Activated naive CD4-positive, alpha-beta T cell treated with Interleukin-2 at 50 U/mL for 16 hours (primary cell): Measurements from ENCODE around the gene ATP2B1.
"Not testable (repeated sequence)": the region's sequence is repeated elsewhere in the genome, so short reads cannot be mapped to it uniquely, and the experiment has no call there.

Experiments
- DNase-seq: peaks from one replicate; pipeline ENCODE4 v3.0.0-alpha.2; 2020

ATP2B1 gene

DNA sequence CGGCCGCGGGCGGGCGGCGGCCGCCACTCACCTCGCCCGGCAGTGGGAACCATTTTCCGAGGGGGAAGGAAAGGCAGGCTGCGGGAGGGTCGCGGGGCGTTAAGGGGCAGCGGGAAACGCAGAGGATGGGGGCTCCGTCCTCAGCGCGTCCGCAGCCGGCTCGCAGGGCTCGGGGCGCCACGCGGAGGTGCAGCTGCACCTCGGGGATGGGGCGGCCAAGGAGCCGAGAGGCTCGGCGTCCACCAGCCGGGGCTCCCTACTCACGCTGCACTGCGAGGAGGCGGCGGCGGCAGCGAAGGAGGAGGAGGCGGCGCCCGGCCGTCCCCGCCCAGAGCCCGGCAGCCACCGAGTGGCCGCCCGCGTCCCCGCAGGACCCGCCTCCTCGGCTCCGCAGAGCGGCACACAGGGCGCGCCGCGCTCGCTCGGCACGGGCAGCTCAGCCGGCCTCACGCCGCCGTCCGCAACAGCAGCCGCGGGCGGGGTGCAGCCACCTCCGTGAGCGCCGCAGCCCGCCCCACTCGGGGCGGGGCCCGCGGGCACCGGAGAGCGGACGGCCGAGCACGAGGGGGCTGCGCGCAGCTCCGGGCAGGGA is at the start of gene ATP2B1:
TSS of gene ATP2B1 (minus strand) at position 274 of the 592 bp plus-strand sequence. CDS start 52,952 bp downstream, outside the sequence.
- peak; percentile 83 for DNase-seq

DNA sequence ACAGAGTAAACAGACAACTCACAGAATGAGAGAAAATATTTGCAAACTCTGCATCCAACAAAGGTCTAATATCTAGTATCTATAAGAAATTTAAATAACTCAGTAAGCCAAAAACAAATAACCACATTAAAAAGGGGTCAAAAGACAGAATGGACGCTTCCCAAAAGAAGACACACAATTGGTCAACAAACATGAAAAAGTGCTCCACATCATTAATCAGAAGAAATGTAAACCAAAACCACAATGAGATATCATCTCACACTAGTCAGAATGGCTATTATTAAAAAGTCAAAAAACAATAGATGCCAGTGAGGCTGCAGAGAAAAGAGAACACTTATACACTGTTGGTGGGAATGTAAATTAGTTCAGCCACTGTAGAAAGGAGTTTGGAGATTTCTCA is 49.3 kb upstream of the ATP2B1 start:
- not testable (repeated sequence) for DNase-seq

DNA sequence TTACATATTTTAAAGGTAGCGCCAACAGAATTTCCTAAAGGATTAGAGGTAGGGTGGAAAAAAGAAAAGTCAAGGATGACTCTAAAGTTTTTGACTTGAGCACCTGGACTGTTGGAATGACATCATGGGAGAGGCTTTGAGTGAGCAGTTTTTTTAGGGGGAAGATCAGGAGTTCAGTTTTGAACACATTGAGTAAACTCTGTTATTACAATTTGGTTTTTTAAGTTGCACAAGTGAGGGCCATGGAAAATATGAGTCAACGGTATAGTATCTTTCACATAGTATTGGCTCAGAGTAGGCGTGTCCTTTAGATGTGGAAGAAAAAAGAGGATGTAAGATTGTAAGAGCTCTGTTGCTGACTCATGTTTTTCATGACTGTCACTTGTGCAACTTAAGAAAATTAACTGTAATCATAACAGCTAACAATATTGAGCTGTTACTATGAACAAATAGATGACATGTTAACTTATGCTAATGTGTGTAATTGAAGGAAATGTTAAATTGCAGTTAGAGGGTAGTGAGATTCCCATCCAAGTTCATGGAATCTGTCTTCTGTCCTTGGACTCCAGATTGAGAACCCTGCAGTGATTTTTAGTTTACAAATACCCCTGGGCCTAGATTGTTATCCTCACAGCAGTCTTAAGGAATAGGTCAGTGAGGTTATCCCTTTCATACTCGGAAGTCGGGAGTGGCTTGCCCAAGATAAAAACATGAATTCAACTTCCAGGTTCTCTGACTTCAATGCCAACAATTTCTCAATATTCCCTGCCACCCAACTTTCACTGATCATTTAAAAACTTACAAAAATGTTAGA is 48.2 kb upstream of the ATP2B1 start:
- no peak for DNase-seq

DNA sequence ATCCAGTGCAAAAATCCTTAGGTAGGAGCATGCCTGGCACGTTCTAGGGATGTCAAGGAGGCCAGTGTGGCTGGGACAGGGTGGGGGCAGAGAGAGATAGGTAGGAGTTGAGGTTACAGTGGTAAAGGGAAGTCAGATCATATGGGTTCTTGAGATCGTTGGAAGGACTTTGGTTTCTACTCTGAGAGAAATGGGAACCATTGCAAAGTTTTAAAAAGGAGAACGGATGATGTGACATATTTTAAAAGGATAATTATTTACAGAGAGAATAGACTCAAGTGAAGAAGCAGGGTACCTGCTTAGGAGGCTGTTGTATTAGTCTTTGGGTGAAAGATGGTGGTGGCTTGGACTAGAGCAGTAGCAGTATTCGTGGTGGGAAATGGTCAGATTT is 47.6 kb upstream of the ATP2B1 start:
- DNase-seq: no peak

DNA sequence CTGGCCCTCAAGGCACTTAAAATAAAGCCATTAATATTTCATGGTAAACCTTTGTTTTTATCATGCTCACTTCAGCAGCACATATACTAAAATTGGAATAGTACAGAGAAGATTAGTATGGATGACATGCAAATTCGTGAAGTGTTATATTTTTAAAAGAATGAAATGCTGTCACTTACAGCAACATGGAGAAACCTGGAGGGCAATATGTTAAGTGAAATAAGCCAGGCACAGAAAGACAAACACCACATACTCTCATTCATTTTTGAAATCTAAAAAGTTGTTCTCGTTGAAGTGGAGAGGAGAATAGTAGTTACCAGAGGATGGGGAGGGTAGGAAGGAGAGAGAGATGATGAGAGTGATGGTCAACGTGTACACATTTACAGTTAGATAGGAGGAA is 45.4 kb upstream of the ATP2B1 start:
- DNase-seq: no peak

DNA sequence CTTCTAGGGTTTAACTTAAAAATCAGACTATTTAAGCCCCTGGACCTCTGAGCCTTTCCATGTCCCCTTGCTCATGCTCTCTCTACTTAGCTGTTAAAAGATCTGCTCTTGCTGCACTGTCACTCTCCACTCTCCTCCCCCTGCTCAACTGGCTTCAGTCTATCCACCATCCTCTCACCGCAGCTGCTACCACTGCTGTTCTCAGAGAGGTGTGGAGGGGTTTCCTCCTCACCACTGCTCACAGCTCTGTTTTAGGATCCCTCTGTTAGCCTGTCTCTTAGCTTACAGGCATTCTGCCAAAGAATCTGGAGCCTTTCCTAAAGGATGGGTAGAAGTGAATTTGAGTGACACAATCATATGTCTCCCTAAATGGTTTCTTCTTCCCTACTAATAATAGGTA is 43.7 kb upstream of the ATP2B1 start:
- no peak for DNase-seq

DNA sequence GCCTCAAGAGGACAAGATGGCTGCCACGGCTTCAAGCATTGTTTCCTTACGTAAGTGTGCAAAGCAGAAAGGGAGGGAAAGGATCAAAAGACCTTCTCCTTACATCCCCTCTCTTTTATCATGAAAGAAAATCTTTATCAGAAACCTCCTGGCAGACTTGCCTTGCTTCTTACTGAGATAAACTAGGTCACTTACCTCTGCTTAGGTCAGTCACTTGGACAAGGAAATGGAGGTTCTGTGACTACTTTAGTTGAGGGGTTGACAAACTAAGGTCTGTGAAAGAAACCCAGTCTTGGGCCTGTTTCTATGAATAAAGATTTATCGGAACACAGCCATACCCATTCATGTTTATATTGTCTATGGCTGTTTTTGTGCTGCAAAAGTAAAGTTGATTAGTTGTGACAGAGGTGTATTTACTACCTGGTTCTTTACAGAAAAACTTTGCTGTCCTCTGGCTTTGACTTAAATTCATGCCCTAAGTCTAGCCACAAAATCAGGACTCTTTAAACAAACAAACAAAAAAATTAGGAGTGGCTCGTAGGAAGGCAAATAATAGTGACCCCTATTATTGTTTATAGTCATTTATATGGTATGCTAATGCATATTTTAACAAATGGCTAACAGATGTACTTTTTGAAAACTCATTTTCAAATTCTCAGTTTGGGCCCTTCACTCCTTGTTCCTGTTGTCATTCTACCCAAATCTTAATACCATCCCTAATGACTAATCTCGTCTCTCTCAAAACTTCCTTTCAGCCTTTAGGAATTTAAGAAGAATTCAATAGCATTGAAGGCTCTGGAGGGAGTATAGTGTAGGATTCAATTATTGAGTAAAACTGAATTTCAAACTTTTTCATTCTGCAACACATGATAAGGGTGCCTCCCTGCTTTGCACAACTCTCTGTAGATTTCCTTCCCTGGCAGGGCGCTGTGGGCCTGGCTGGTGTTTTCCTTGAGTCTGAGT is 42.0 kb upstream of the ATP2B1 start:
- no peak for DNase-seq

DNA sequence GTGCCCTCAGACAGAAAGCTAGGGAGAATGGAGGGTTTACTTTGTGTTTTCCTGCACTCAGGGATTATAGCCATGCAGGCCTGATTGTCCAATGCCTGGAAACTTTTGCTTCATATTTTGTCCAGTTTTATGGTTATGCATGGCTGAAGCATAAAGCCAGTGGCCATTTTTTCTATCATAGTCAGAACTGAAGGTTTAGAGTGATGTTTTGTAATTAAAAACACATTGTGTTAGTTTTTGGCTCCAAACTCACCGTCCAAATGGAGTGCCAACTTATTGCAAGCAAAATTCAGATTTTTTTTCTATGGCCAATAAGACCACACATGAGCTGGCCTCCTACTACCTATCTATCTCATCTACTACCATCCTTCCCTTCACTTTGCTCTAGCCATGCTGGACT is 40.2 kb upstream of the ATP2B1 start:
- DNase-seq: no peak

DNA sequence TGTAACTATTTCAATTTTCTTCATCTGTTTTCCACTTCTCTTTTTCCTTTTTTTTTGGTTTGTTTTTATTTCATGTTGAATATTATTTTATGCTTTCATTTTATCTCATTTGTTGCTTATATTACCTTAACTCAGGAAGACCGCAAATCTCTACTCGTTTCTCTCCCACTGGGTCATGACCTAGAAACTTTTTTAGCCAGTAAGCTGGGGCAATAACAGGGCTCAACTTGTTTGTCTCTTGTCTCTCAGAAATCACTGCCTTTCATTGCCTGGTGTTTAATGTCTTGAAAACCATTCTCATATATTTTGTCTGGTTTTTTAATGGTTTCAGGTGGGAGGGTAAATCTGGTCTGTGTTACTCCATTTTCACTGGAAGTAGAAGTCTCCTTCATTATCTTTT is 36.6 kb upstream of the ATP2B1 start:
- DNase-seq: no peak

DNA sequence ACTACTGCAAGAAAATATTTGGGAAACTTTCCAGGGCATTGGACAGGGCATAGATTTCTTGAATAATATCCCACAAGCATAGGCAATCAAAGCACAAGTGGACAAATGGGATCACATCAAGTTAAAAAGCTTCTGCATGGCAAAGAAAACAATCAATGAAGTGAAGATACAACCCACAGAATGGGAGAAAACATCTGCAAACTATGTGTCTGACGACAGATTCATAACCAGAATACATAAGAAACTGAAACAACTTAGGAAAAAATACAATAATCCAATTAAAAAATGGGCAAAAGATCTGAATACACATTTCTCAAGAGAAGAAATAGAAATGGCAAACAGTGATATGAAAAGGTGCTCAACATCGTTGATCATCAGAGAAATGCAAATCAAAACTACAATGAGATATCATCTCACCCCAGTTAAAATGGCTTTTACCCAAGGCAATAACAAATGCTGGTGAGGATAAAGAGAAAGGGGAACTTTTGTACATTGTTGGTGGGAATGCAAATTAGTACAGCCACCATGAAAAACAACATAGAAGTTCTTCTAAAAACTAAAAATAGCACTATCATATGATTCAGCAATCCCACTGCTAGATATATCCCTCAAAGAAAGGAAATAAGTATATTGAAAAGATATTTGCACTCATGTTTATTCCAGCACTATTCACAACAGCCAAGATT is 33.8 kb upstream of the ATP2B1 start:
- DNase-seq: no peak

DNA sequence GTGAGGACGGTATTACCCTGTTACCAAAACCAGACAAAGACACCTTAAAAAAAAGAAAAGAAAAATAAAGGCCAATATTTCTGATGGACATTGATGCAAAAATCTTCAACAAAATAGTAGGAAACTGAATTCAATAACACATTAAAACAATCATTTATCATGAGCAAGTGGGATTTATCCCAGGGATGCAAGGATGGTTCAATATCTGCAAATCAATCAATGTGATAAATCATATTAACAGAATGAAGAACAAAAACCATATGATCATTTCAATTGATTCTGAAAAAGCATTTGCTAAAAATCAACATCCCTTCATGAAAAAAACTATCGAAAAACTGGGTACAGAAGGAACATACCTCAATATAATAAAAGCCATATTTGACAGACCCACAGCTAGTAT is 32.3 kb upstream of the ATP2B1 start:
- DNase-seq: no peak

DNA sequence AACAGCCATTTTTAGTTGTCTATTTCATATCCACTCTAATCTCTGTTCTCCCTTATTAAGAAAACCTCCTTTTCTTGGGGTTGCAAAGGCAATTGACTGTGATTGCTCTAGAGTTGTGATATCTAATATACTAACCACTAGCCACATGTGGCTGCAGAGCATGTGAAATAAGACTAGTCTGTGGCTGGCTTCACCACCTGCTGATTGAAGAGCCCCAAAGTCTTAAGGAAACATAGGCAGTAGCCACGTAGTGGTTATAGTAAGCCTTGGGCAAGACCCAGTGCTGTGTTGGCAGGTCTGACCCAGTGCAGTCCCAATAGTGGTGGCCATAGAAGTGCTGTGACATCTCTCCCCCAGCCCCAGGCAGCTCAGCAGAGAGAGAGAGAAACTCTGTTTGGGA is 28.4 kb upstream of the ATP2B1 start:
- no peak for DNase-seq

DNA sequence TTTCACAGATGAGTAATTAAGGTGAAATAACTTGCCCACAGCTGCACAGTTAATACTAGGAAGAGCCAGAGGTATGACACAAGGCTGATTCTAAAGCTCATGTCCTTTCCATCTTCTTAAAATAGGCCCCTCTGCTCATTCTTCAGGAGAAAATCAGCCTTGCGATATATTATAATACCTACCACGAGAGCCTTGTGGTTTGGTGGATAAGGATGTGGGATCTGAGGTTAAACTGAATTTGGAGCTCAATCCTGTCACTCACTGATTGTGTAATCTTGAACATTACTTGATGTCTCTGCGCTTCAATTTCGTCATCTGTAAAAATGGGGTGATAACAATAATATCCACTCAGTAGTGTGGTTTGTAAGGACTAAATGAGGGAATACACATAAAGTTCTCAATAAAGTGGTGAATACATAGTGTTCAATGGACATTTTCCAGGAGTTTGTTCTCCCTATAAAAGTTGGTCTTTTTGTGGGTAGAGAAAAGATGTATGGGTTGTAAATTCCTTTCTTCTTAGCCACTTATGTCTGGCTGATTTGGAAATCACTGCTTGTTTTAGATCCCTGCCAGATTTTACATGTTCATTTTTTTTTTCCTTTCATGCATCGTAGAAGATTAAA is 25.1 kb upstream of the ATP2B1 start:
- no peak for DNase-seq

DNA sequence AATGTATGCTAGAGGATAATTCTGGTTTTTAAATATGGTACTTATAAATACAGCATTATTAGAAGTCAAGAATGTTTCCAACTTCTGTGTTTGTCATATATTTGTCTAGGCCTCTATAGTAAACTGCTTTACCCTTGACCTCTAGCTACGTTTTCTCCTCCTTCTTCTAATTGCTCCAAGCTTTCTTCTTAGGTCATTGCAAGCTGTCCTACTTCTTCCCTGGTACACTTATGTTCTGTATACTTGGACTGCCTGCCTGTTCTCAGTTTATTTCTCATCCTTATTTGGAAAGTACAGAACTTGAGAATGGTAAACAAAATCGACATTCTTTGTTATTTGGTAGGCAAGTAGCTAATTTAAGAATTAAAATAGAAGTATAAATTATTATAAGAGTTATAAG is 23.9 kb upstream of the ATP2B1 start:
- DNase-seq: no peak

DNA sequence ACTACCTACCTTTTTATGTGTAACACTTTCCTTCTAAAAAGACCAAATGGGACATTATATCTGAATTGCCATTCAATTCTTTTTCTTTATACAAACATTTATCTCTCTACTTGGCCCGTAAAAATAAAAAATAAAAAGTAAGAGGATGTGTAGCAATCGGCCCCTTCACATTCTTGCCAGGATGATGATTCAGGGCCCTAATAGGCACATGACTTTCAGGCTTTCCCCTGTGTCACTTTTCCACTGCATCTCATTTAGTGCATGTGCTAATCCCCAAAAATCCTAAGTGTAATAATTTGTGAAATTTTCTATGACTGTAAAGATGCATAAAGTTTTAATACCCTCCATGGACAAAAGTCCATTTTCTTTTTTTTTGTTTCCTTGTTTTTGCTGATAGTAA is 23.0 kb upstream of the ATP2B1 start:
- no peak for DNase-seq

DNA sequence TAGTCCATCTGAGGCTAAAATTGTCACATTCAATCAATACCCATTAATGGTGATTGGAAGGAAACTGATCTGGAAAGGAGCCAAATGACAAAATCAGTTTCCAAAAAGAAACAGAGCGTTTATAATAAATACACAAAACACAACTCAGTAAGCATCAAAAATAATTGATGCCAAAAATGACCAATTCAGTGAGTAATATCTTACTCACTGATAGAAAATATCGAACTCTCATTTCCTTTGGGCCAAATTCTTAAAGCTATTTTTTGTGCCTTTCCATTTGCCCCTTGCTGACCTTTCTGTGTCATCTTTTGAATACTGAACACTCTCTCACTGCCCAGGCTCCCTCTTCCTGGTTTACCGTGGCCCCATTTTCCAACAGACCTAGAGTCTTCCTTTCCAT is 22.5 kb upstream of the ATP2B1 start:
- DNase-seq: no peak

DNA sequence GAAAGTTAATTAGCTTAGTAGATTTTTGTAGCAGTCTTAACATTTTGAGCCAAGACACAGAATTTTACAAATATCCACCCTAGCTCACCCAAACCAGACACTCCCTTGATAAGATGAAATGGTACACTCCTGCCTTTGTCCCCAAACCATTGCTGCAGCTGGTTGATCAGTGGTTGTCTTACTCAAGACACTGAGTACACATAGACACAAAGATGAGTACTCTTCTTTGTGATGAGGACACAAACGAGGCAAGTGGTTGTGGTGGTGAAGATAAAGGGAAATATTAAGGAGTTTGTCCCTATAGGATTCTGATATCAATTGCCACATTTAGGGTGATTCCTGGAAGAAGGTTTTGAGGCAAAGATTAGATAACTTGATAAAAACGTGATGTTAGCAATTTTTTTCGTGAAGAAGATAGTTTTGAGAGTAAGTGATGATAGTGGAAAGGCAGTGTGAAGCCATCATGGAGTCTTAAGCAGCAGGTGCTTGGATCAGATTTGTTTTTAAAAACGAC is 21.4 kb upstream of the ATP2B1 start:
- DNase-seq: no peak

DNA sequence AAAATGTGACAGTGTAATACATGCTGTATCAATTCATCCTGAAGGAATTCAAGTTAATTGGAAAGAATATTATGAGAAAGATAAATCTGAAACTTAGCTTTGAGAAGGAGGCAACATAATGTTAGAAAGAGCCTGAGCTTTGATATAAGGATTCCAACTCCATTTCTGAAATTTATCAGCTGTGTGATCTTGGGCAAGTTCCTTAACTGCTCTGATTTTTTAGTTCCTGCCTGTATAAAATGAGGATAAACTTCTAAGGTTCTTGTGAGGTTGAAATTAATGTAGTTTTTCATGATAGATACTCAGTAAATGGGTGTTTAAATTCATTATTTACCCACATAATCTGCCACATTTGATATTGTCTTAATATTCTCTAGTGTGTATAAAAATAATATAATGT is 14.6 kb upstream of the ATP2B1 start:
- DNase-seq: no peak

DNA sequence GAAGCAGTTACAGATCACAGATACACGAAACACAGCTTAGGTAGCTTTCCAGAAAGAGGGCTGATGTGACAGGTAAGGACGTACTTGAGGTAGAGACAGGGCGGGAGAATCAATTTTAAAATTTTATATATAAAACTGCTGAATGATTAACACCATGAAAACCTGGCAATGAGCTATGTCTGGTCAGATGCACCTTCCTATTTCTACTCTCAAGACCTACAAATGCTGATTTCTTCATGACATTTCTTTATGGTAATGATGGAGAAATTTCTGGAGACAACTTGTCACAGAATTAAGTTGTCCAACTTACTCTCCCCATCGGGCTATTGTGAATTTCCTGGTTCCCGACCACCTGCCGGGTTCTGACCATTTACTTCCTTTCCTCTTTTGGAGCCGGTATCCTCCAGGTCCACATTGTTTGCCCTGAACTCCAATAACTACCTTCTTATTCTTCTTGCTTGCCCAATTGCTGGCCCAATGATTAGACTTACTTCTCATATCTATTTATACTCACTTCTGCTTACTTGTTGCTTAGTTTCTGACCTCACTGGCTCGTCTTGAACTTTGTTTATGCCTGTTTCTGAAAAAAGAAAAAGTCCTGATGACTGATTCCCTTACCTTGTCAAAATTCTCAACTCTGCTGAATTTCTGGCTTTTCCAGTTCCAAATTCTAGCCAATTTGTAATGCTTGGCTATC is 12.8 kb upstream of the ATP2B1 start:
- no peak for DNase-seq

DNA sequence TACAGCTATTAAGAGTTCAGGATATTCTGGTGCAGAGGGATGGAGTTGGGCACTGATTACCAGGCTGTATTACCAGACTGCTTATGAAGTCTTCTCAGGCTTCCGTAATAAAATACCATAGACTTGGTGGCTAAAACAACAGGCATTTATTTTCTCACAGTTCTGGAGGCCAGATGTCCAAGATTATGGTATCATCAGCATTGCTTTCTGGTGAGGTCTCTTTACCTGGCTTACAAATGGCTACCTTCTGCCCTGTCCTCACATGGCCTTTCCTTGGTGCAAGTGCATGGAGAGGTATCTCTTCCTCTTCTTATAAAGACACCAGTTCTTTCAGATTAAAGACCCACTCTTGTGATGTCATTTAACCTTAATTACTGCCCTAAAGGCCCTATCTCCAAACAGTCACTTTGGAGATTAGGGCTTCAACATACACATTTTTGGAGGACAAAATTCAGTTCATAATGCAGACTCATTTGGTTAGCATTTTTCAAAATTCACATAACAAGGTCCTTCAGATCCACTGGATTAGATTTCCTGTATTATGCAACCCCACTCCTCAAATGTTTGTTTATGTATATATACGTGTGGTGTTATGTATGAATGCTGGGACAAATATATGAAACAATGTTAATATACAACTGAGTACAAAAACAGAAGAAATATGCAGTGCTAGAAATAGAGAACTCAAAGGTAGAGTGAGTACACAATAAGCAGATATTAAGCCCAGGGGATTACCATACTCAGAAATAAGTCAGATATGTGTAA is 9.3 kb upstream of the ATP2B1 start:
- no peak for DNase-seq

DNA sequence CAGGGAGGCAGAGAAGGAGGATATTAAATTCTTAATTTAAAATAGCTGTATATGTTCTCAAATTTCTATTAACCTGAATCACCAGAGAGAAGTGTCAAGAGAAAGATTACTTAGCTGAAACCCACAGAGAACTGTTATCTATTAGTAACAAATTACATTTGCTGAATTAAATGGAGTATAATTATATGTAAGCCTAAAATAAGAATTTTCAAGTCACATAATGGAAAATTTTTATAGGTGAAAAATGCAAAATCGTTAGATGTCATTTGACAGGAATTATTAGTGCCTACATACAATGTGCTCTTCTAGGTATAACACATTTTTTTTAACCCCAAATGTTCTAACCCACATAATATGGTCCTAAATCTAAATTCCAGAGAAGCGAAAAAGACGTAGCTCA is 4.1 kb upstream of the ATP2B1 start:
- DNase-seq: no peak
